CD4-positive, alpha-beta T cell (primary cell): ENCODE measurements around the gene RIMKLB. TPM values are rescaled to one million over a fixed set of nuclear protein-coding genes. Genes with fewer than 3 reads are reported as not detected.

Experiments used
- ATAC-seq: fragments of 200-7000 bp; cut with Tn5 transposase; one replicate; pipeline ENCODE4 v1.10.0; 2022; ENCODE audit warnings: mild to moderate bottlenecking; ENCODE audit not compliant: poor library complexity
- CTCF ChIA-PET: fragments of 350-600 bp; sonication (Branson Sonifier 250); formaldehyde crosslinking; loops from one replicate; lab custom pipeline; 2021; ENCODE audit warnings: antibody characterized with exemption, inconsistent platforms; lab: Charles Lee
- POLR2A ChIA-PET: fragments of 350-600 bp; sonication (Branson Sonifier 250); formaldehyde crosslinking; loops from one replicate; lab custom pipeline; 2021; ENCODE audit warnings: antibody characterized with exemption, inconsistent platforms; lab: Charles Lee
- DNase-seq, 14 experiments: peaks; one replicate each; pipeline ENCODE4 v3.0.0-alpha.2; 2013 to 2020; ENCODE audit warnings: mixed read lengths in 2 of 14
- H3K27ac ChIP-seq, 2 donors: one replicate each; pipeline versions ENCODE4 v1.5.1 to v1.7.0; 2013; ENCODE audit warnings: low read length in 2 of 2, low read depth in 1 of 2, mild to moderate bottlenecking in 1 of 2
- H3K27me3 ChIP-seq, 2 experiments: 1 replicate in 1 of 2; 2 replicates in 1 of 2; pipeline versions ENCODE4 v1.6.1 to v1.7.0; 2013; ENCODE audit warnings: low read length in 2 of 2, control low read depth in 1 of 2, mild to moderate bottlenecking in 1 of 2, moderate library complexity in 1 of 2; ENCODE audit not compliant: insufficient read depth in 2 of 2, control insufficient read depth in 1 of 2
- H3K36me3 ChIP-seq: one replicate; pipeline ENCODE4 v1.6.1; 2013; ENCODE audit warnings: low read length, control low read depth; ENCODE audit not compliant: insufficient read depth
- H3K4me1 ChIP-seq: one replicate; pipeline ENCODE4 v1.6.1; 2013; ENCODE audit warnings: low read length, control low read depth; ENCODE audit not compliant: insufficient read depth
- H3K4me3 ChIP-seq: one replicate; pipeline ENCODE4 v1.5.1; 2013; ENCODE audit warnings: mild to moderate bottlenecking, low read length, moderate library complexity
- H3K9me3 ChIP-seq, 2 experiments: 1 replicate in 1 of 2; 2 replicates in 1 of 2; pipeline versions ENCODE4 v1.6.1 to v1.7.0; 2013; ENCODE audit warnings: low read length in 2 of 2, mild to moderate bottlenecking in 2 of 2, control low read depth in 1 of 2, moderate library complexity in 1 of 2; ENCODE audit not compliant: control insufficient read depth in 1 of 2, insufficient read depth in 1 of 2
- H3K27ac Mint-ChIP-seq: one replicate; pipeline ENCODE4 v1.8.0; 2020; ENCODE audit warnings: mixed read lengths
- H3K27me3 Mint-ChIP-seq: one replicate; pipeline ENCODE4 v1.8.0; 2021; ENCODE audit warnings: mixed read lengths
- H3K36me3 Mint-ChIP-seq: one replicate; pipeline ENCODE4 v1.8.0; 2021; ENCODE audit warnings: low read depth, mixed read lengths
- H3K4me1 Mint-ChIP-seq: one replicate; pipeline ENCODE4 v1.8.0; 2021; ENCODE audit warnings: low read depth, mixed read lengths
- H3K4me3 Mint-ChIP-seq: one replicate; pipeline ENCODE4 v1.8.0; 2020; ENCODE audit warnings: mild to moderate bottlenecking, mixed read lengths
- H3K9me3 Mint-ChIP-seq: one replicate; pipeline ENCODE4 v1.8.0; 2020; ENCODE audit warnings: mixed read lengths
- CTCF ChIP-seq: fragments of 200-600 bp; IDR thresholded peaks from one replicate; pipeline ENCODE4 v1.8.0; 2022; ENCODE audit warnings: antibody characterized with exemption, mild to moderate bottlenecking
- intact Hi-C, 2 experiments: fragments of 100-400 bp; cut with DNase I in 1 of 2; cut with micrococcal nuclease in 1 of 2; formaldehyde crosslinking; loops; one replicate each; pipeline versions ENCODE4 v1.15.1 to v1.9.0; 2023 to 2025; cut with DNase I, micrococcal nuclease
- total RNA-seq, 174 experiments: library from RNA in 2 of 174; stranded (reverse) in 2 of 174; gene quantifications; one replicate each; pipeline ENCODE4 v1.2.3 and lab custom pipeline; 2021 to 2026

Gene RIMKLB
- total RNA-seq, 2 experiments from 2014 or later, result 14.8 to 15.2 TPM

- Histone ChIP-seq H3K27ac (no peak overlapping the region), H3K27me3 (no peaks in the 10 kb centered on the region), H3K4me1 (no peaks in the 10 kb centered on the region), H3K36me3 (no peaks in the 10 kb centered on the region), H3K9me3 (peaks cover 0 to 6% of the 10 kb centered on the region in 2 experiments), H3K4me3 (no peak overlapping the region)
- CTCF ChIA-PET, result no interaction called here
- DNase-seq, result peak in 5 of 14 experiments; percentile 2 to 27 (median 13)
- intact Hi-C loops, result no loop called here
- no peaks in the 10 kb centered on the region for H3K4me1 Mint-ChIP-seq
- POLR2A ChIA-PET, result no interaction called here
- no peaks in the 10 kb centered on the region for H3K36me3 Mint-ChIP-seq
- H3K4me3 Mint-ChIP-seq, result no peak overlapping the region
- peaks cover 9% of the 10 kb centered on the region for H3K27me3 Mint-ChIP-seq
- H3K9me3 Mint-ChIP-seq, result no peaks in the 10 kb centered on the region
- ATAC-seq, result no peak
- no peak overlapping the region for H3K27ac Mint-ChIP-seq
- no peak for TF ChIP-seq CTCF
Measured at GRCh38 chr12:8823565-8824300, 125.9 kb downstream of the RIMKLB start.

- Mint-ChIP-seq H3K36me3 (no peaks in the 10 kb centered on the region), H3K9me3 (no peaks in the 10 kb centered on the region), H3K4me3 (no peak overlapping the region), H3K4me1 (no peaks in the 10 kb centered on the region), H3K27me3 (peaks cover 9% of the 10 kb centered on the region), H3K27ac (no peak overlapping the region)
- H3K9me3 ChIP-seq, result peaks cover 0 to 6% of the 10 kb centered on the region in 2 experiments
- no peaks in the 10 kb centered on the region for H3K4me1 ChIP-seq
- CTCF ChIA-PET, result no interaction called here
- DNase-seq, result no peak
- no peak for ATAC-seq
- intact Hi-C loops, result no loop called here
- no peak overlapping the region for H3K4me3 ChIP-seq
- no peaks in the 10 kb centered on the region for H3K36me3 ChIP-seq
- H3K27ac ChIP-seq, result no peak overlapping the region
- POLR2A ChIA-PET, result interaction anchor here (0.5 kb wide), 1 partner anchor 45 kb away, joined by 3 read pairs; no protein-coding TSS in a partner anchor
- no peak for TF ChIP-seq CTCF
- no peaks in the 10 kb centered on the region for H3K27me3 ChIP-seq
Measured at GRCh38 chr12:8827551-8828256, 129.9 kb downstream of the RIMKLB start.

- Mint-ChIP-seq H3K27ac (no peak overlapping the region), H3K27me3 (peaks cover 9% of the 10 kb centered on the region), H3K4me3 (no peak overlapping the region), H3K9me3 (no peaks in the 10 kb centered on the region), H3K4me1 (no peaks in the 10 kb centered on the region), H3K36me3 (no peaks in the 10 kb centered on the region)
- no peak for DNase-seq
- H3K36me3 ChIP-seq, result no peaks in the 10 kb centered on the region
- intact Hi-C loops, result no loop called here
- TF ChIP-seq CTCF, result no peak
- ATAC-seq, result no peak
- H3K4me3 ChIP-seq, result no peak overlapping the region
- peaks cover 0 to 6% of the 10 kb centered on the region in 2 experiments for H3K9me3 ChIP-seq
- H3K27me3 ChIP-seq, result no peaks in the 10 kb centered on the region
- POLR2A ChIA-PET, result interaction anchor here (0.5 kb wide), 1 partner anchor 45 kb away, joined by 3 read pairs; no protein-coding TSS in a partner anchor
- no peaks in the 10 kb centered on the region for H3K4me1 ChIP-seq
- no peak overlapping the region for H3K27ac ChIP-seq
- CTCF ChIA-PET, result no interaction called here
Measured at GRCh38 chr12:8828257-8829124, 130.7 kb downstream of the RIMKLB start.
